Coronary artery (tissue), 2 donors: Measurements from ENCODE around the gene SLC17A9.

Experiments used
- DNase-seq: peaks from one replicate; pipeline ENCODE4 v3.0.0-alpha.2; 2017; ENCODE audit warnings: low spot score
- H3K27ac ChIP-seq, 2 donors: fragments of 200-600 bp; sonication (generic); one replicate each; pipeline ENCODE4 v1.5.1; 2016 to 2019
- H3K4me3 ChIP-seq: fragments of 200-600 bp; sonication (generic); 2 replicates; pipeline ENCODE4 v1.5.1; 2016; ENCODE audit warnings: mild to moderate bottlenecking, moderate library complexity
- TF ChIP-seq, protein P1 (sequence below): fragments of 200-600 bp; sonication (generic); IDR thresholded peaks from one replicate; pipeline ENCODE4 v1.5.1; 2019; ENCODE audit warnings: antibody characterized with exemption

The SLC17A9 gene

DNA sequence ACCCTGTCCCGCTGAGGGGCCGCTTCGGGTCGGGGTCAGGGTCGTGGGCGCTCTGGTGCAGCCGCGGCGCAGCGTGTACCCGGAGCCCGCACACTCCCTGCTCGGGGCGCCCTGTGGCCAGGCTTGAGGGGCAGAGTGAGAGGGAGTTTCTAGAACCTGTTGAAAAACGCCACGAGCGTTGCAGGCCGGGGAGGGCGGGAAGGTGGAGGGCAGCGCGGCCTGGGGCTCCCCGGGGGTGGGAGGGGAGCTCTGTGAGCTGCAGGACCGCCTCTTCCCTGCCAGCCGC is 54.8 kb downstream of the SLC17A9 start:
- Histone ChIP-seq H3K4me3 (peak overlapping the region; percentile 42), H3K27ac (no peak overlapping the region)
- no peak for DNase-seq
- TF ChIP-seq, protein P1, sequence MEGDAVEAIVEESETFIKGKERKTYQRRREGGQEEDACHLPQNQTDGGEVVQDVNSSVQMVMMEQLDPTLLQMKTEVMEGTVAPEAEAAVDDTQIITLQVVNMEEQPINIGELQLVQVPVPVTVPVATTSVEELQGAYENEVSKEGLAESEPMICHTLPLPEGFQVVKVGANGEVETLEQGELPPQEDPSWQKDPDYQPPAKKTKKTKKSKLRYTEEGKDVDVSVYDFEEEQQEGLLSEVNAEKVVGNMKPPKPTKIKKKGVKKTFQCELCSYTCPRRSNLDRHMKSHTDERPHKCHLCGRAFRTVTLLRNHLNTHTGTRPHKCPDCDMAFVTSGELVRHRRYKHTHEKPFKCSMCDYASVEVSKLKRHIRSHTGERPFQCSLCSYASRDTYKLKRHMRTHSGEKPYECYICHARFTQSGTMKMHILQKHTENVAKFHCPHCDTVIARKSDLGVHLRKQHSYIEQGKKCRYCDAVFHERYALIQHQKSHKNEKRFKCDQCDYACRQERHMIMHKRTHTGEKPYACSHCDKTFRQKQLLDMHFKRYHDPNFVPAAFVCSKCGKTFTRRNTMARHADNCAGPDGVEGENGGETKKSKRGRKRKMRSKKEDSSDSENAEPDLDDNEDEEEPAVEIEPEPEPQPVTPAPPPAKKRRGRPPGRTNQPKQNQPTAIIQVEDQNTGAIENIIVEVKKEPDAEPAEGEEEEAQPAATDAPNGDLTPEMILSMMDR = no peak

- TF ChIP-seq, protein P1 = no peak
- peak overlapping the region; percentile 42 for H3K4me3 ChIP-seq
- H3K27ac ChIP-seq = no peak overlapping the region
- DNase-seq = no peak
Observed at GRCh38 chr20:63007646-63008488, 55.4 kb downstream of the SLC17A9 start.

DNA sequence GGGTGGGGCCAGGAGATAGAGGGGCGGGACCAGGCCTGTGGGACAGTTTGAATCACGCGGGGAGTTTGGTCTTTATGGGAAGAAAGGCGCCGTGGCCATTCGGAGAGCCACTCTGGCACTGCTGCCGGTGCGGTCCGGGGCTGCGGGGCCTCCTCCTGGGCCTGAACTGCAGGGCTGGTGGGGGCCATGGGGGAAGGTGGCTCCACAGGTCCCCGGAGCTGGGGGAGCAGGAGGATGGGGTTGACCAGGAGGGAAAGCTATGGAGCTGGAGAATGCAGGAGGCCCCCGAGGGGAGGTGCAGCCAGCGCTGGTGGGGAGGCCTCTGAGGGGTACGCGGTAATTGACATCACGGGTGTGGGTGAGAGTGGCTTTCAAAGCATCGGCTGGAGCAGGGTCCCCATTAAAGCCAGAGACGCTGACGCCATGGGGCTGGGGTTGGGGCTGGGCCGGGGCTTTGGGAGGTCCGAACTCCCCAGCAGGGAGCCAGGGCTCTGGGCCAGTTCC is 56.1 kb downstream of the SLC17A9 start:
- TF ChIP-seq, protein P1 = no peak
- no peak for DNase-seq
- H3K4me3 ChIP-seq = peak overlapping the region; percentile 7
- no peak overlapping the region for H3K27ac ChIP-seq

- TF ChIP-seq, protein P1 = peak; percentile 85
- Histone ChIP-seq H3K27ac (no peak overlapping the region), H3K4me3 (peak overlapping the region; percentile 7)
- no peak for DNase-seq
Observed at GRCh38 chr20:63009045-63009961, 56.8 kb downstream of the SLC17A9 start.

DNA sequence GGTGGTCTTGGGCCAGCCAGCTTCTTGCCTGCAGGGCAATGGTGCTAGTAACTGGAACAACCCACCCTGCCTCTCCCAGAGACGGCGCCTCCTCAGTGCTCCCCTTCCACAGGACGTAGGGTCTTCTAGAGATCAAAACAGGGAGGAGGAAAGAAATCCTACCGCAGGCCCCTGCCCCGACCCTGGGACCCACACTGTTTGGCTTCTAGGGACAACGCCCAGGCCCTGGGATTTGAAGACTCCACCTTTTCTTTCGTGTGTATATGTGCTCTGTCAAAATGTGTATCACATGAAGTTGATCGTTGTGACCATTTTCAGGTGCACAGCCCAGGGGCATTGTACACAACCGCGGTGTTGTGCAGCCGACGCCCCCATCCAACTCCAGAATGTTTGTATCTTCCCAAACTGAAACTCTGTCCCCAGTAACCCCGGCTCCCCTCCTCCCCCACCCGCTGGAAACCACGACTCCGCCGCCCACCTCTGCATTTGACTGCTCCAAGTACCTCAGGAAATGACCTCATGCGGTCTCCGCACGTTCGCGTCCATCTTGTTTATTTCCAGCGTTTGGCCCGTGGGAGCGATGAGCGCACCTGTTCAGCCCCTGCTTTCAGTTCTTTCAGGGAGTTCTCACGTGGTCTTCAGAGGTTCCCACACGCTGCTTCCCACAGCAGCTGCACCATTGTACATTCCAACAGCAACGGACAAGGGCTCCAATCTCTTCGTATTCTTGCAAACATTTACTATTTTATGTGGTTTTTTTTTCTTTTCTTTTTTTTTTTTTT is 57.7 kb downstream of the SLC17A9 start:
- Histone ChIP-seq H3K27ac (no peak overlapping the region), H3K4me3 (peak overlapping the region; percentile 17)
- TF ChIP-seq, protein P1 = no peak
- DNase-seq = no peak

DNA sequence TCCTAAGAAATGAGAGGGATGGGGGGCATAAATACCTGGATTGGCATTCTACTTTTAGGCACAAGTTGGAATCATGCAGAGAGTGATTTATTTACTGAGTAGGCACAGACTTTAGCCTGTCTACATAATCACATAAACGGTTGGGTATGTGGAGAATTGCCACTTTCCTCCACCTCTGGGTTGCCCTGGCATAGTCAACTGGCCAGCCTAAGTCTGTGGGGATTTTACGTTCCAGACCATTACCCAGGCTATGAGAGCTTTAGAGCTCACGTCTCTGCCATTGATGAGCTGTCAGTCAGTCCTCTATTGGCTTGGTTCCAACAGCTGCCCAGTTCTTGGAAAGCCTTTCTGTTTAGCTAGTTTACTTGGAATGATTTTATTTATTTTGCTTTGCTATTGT is 59.3 kb downstream of the SLC17A9 start:
- TF ChIP-seq, protein P1 = no peak
- H3K27ac ChIP-seq = no peak overlapping the region
- H3K4me3 ChIP-seq = no peak overlapping the region
- DNase-seq = no peak
